Prostate gland (tissue), 2 donors: ENCODE measurements around the gene ITGA4. TPM values are rescaled to one million over a fixed set of nuclear protein-coding genes. Genes with fewer than 3 reads are reported as not detected.

Experiments
- DNase-seq: peaks from one replicate; pipeline ENCODE4 v3.0.0-alpha.2; 2019; ENCODE audit warnings: low spot score
- H3K27ac ChIP-seq, 2 donors: fragments of 200-600 bp; sonication (generic); 2 replicates each; pipeline ENCODE4 v1.5.1; 2017 to 2019
- H3K27me3 ChIP-seq: fragments of 200-600 bp; sonication (generic); replicated peaks from 2 replicates; pipeline ENCODE4 v1.5.1; 2019; ENCODE audit not compliant: insufficient read depth
- H3K36me3 ChIP-seq, 2 donors: fragments of 200-600 bp; sonication (generic); 1 replicate in 1 of 2; 2 replicates in 1 of 2; pipeline versions ENCODE4 v1.5.1 to v1.8.1; 2017 to 2019
- H3K4me1 ChIP-seq: fragments of 200-600 bp; sonication (generic); replicated peaks from 2 replicates; pipeline ENCODE4 v1.5.1; 2019
- H3K4me3 ChIP-seq, 2 donors: fragments of 200-600 bp; sonication (generic); 2 replicates each; pipeline ENCODE4 v1.5.1; 2017 to 2019
- H3K9me3 ChIP-seq: fragments of 200-600 bp; sonication (generic); 2 replicates; pipeline ENCODE4 v1.5.1; 2017
- POLR2A ChIP-seq: fragments of 450-650 bp; IDR thresholded peaks from one replicate; pipeline ENCODE4 v1.6.1; 2016; ENCODE audit warnings: antibody characterized with exemption, mild to moderate bottlenecking
- POLR2AphosphoS5 ChIP-seq: sonication (generic); formaldehyde crosslinking; IDR thresholded peaks from one replicate; pipeline ENCODE4 v1.6.1; 2017; ENCODE audit warnings: antibody characterized with exemption
- WGBS: methylation state at CpG from one replicate; pipeline ENCODE4 v1.1.5; 2018; 5-methylcytosine and 5-hydroxymethylcytosine counted together
- intact Hi-C: fragments of 100-400 bp; cut with DNase I; formaldehyde crosslinking; loops from one replicate; pipeline ENCODE4 v1.14.2; 2022
- total RNA-seq, 2 donors: library from RNA; depleted of rRNA; stranded (reverse); fragments of >200 nt; gene quantifications; one replicate each; pipeline ENCODE4 v1.1.0, GENCODE V29; 2016
- TF ChIP-seq, protein P1 (sequence below), 4 experiments: fragments of 200-600 bp in 2 of 4; fragments of 450-650 bp in 2 of 4; sonication (generic) in 2 of 4; IDR thresholded peaks; 1 replicate in 3 of 4; 2 replicates in 1 of 4; pipeline ENCODE4 v1.5.1; 2016 to 2019; ENCODE audit warnings: antibody characterized with exemption in 4 of 4, mild to moderate bottlenecking in 2 of 4, moderate library complexity in 2 of 4

Gene ITGA4
- total RNA-seq, 2 donors from 2014 or later = 2.9 to 6.4 TPM

DNA sequence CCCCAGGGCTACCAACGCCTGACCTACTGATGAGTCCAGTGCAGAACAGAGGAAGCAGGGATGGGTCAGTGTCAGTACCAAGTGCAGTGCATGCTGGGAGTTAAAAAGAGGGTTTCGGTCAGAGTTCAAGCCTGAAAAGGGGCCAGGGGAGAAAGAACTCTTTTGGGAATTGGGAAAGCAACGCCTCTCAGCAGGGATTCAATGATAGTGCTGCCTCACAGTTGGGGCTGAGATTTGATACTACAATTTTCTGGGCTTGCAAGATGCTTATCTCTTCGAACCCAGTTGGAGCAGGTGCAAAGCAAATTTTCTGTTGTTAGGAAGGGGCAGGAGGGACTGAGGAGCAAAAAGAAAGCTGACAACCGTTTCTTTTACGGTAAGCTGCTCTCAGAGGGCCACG, 117.1 kb downstream of the ITGA4 start:
- DNase-seq = no peak
- whole genome bisulfite sequencing = 74% methylated on average over 7 of the region's 7 CpGs
- Histone ChIP-seq H3K27ac (no peak overlapping the region), H3K27me3 (no peaks in the 10 kb centered on the region), H3K4me1 (no peaks in the 10 kb centered on the region), H3K36me3 (no peaks in the 10 kb centered on the region), H3K4me3 (no peak overlapping the region), H3K9me3 (no peaks in the 10 kb centered on the region)
- TF ChIP-seq, protein P1, sequence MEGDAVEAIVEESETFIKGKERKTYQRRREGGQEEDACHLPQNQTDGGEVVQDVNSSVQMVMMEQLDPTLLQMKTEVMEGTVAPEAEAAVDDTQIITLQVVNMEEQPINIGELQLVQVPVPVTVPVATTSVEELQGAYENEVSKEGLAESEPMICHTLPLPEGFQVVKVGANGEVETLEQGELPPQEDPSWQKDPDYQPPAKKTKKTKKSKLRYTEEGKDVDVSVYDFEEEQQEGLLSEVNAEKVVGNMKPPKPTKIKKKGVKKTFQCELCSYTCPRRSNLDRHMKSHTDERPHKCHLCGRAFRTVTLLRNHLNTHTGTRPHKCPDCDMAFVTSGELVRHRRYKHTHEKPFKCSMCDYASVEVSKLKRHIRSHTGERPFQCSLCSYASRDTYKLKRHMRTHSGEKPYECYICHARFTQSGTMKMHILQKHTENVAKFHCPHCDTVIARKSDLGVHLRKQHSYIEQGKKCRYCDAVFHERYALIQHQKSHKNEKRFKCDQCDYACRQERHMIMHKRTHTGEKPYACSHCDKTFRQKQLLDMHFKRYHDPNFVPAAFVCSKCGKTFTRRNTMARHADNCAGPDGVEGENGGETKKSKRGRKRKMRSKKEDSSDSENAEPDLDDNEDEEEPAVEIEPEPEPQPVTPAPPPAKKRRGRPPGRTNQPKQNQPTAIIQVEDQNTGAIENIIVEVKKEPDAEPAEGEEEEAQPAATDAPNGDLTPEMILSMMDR (IDR thresholded peaks at IDR 0.05) = no peak
- TF ChIP-seq POLR2A (no peak), POLR2AphosphoS5 (no peak)
- intact Hi-C loops = loop anchor here (10.0 kb wide), 1 partner anchor 140 kb away; no protein-coding TSS in a partner anchor

GRCh38 chr2:181575024-181575649, 118.0 kb downstream of the ITGA4 start:
- WGBS = 70% methylated on average over 7 of the region's 7 CpGs
- Histone ChIP-seq H3K4me1 (no peaks in the 10 kb centered on the region), H3K27ac (no peak overlapping the region), H3K9me3 (no peaks in the 10 kb centered on the region), H3K36me3 (no peaks in the 10 kb centered on the region), H3K4me3 (no peak overlapping the region), H3K27me3 (no peaks in the 10 kb centered on the region)
- intact Hi-C loops = loop anchor here (10.0 kb wide), 1 partner anchor 140 kb away; no protein-coding TSS in a partner anchor
- TF ChIP-seq, protein P1 (IDR thresholded peaks at IDR 0.05) = no peak
- no peak for TF ChIP-seq POLR2AphosphoS5
- no peak for TF ChIP-seq POLR2A
- no peak for DNase-seq

- no peak overlapping the region for H3K27ac ChIP-seq
- no peaks in the 10 kb centered on the region for H3K27me3 ChIP-seq
- no peak for DNase-seq
- TF ChIP-seq, protein P1 (IDR thresholded peaks at IDR 0.05) = no peak
- TF ChIP-seq POLR2A (no peak), POLR2AphosphoS5 (no peak)
- WGBS = 29% methylated on average over 2 of the region's 2 CpGs
- no peaks in the 10 kb centered on the region for H3K4me1 ChIP-seq
- intact Hi-C loops = loop anchor here (10.0 kb wide), 1 partner anchor 139 kb away; no protein-coding TSS in a partner anchor
- H3K36me3 ChIP-seq = no peaks in the 10 kb centered on the region
- no peak overlapping the region for H3K4me3 ChIP-seq
- H3K9me3 ChIP-seq = no peaks in the 10 kb centered on the region
Measured at GRCh38 chr2:181575650-181576025, 118.5 kb downstream of the ITGA4 start.

- 81% methylated on average over 5 of the region's 5 CpGs for WGBS
- Histone ChIP-seq H3K9me3 (no peaks in the 10 kb centered on the region), H3K27me3 (no peaks in the 10 kb centered on the region), H3K27ac (no peak overlapping the region), H3K36me3 (no peaks in the 10 kb centered on the region), H3K4me3 (no peak overlapping the region), H3K4me1 (no peaks in the 10 kb centered on the region)
- DNase-seq = no peak
- TF ChIP-seq, protein P1 (IDR thresholded peaks at IDR 0.05) = no peak
- TF ChIP-seq POLR2A (no peak), POLR2AphosphoS5 (no peak)
- intact Hi-C loops = loop anchor here (10.0 kb wide), 1 partner anchor 138 kb away; no protein-coding TSS in a partner anchor
Measured at GRCh38 chr2:181576431-181576830, 119.2 kb downstream of the ITGA4 start.

DNA sequence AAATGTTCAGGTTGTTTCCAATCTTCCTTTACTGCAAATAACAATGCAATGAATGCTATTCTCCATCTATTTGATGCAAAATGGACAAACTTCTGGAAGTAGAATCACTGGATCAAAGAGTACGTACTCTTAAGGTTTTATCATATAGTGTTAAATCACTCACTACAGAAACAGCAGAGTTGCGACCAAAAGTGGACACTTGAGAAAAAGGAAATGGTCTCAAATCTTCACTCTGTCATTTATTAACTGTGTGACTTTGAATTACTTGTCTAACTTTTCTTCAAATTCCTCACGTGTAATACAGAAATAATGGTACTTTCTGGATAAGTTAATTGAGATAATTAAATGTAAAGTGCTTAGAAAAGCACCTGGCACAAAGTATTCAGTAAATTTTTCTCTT, 121.6 kb downstream of the ITGA4 start:
- Histone ChIP-seq H3K4me3 (no peak overlapping the region), H3K27me3 (no peaks in the 10 kb centered on the region), H3K36me3 (no peaks in the 10 kb centered on the region), H3K9me3 (no peaks in the 10 kb centered on the region), H3K4me1 (no peaks in the 10 kb centered on the region), H3K27ac (no peak overlapping the region)
- TF ChIP-seq, protein P1 (IDR thresholded peaks at IDR 0.05) = no peak
- TF ChIP-seq POLR2A (no peak), POLR2AphosphoS5 (no peak)
- no peak for DNase-seq
- intact Hi-C loops = loop anchor here (10.0 kb wide), 1 partner anchor 136 kb away; no protein-coding TSS in a partner anchor
- 39% methylated on average over 3 of the region's 3 CpGs for WGBS
